ENCODE data around the gene OGA. TPM values are rescaled to one million over a fixed set of nuclear protein-coding genes. Genes with fewer than 3 reads are reported as not detected.
A peak's percentile ranks its signal among the peaks of the same experiment; 100 is the strongest.

The OGA gene
- total RNA-seq, 1 experiment from 2014 or later, result 96.1 TPM

GRCh38 chr10:101816376-101816775, 1.9 kb downstream of the OGA start:
- DNase-seq (ENCODE audit: unreplicated experiment), result no peak
- Mint-ChIP-seq H3K27me3 (ENCODE audit: insufficient read depth, unreplicated experiment) (no peaks in the 10 kb centered on the region), H3K36me3 (ENCODE audit: insufficient read depth, unreplicated experiment) (peaks cover 33% of the 10 kb centered on the region), H3K27ac (ENCODE audit: low read depth, unreplicated experiment) (peak overlapping the region; percentile 41), H3K4me1 (ENCODE audit: insufficient read depth, unreplicated experiment) (peaks cover 20% of the 10 kb centered on the region), H3K9me3 (ENCODE audit: unreplicated experiment) (no peaks in the 10 kb centered on the region), H3K4me3 (ENCODE audit: unreplicated experiment) (peak overlapping the region; percentile 84)
- POLR2A ChIA-PET, result interaction anchor here (0.7 to 4.7 kb wide), 14 partner anchors 9 to 784 kb away, joined by 3 to 56 read pairs (median 4); partner anchors contain the start of genes ARMH3, DPCD, FBXW4 and NPM3
- no peak for TF ChIP-seq CTCF (IDR thresholded peaks at IDR 0.05; ENCODE audit: unreplicated experiment)
- intact Hi-C loops (cut with micrococcal nuclease), result no loop called here
- CTCF ChIA-PET, result interaction anchor here (0.7 to 1.0 kb wide), 3 partner anchors 195 to 661 kb away, joined by 3 to 5 read pairs (median 3); no protein-coding TSS in a partner anchor
- BruUV-seq (replicated peaks), result no TSS peak

- H3K27me3 Mint-ChIP-seq (ENCODE audit: insufficient read depth, unreplicated experiment), result no peaks in the 10 kb centered on the region
- H3K36me3 Mint-ChIP-seq (ENCODE audit: insufficient read depth, unreplicated experiment), result peaks cover 46% of the 10 kb centered on the region
- CTCF ChIA-PET, result interaction anchor here (0.5 to 0.7 kb wide), 2 partner anchors 21 to 34 kb away, joined by 4 read pairs; no protein-coding TSS in a partner anchor
- BruUV-seq (replicated peaks), result no TSS peak
- peak overlapping the region; percentile 84 for H3K4me3 Mint-ChIP-seq (ENCODE audit: unreplicated experiment)
- intact Hi-C loops (cut with micrococcal nuclease), result no loop called here
- peaks cover 20% of the 10 kb centered on the region for H3K4me1 Mint-ChIP-seq (ENCODE audit: insufficient read depth, unreplicated experiment)
- H3K9me3 Mint-ChIP-seq (ENCODE audit: unreplicated experiment), result no peaks in the 10 kb centered on the region
- no peak for TF ChIP-seq CTCF (IDR thresholded peaks at IDR 0.05; ENCODE audit: unreplicated experiment)
- no peak for DNase-seq (ENCODE audit: unreplicated experiment)
- POLR2A ChIA-PET, result interaction anchor here (0.5 to 4.7 kb wide), 5 partner anchors 8 to 120 kb away, joined by 3 to 35 read pairs (median 5); partner anchors contain the start of genes FBXW4 and NPM3
- H3K27ac Mint-ChIP-seq (ENCODE audit: low read depth, unreplicated experiment), result peak overlapping the region; percentile 41
Measured at GRCh38 chr10:101814466-101815071, 3.7 kb downstream of the OGA start.

- DNase-seq (ENCODE audit: unreplicated experiment), result no peak
- intact Hi-C loops (cut with micrococcal nuclease), result no loop called here
- TF ChIP-seq CTCF (IDR thresholded peaks at IDR 0.05; ENCODE audit: unreplicated experiment), result no peak
- no peak overlapping the region for H3K27ac Mint-ChIP-seq (ENCODE audit: low read depth, unreplicated experiment)
- CTCF ChIA-PET, result interaction anchor here (0.5 to 1.9 kb wide), 2 partner anchors 31 to 231 kb away, joined by 7 to 8 read pairs; no protein-coding TSS in a partner anchor
- H3K36me3 Mint-ChIP-seq (ENCODE audit: insufficient read depth, unreplicated experiment), result peaks cover 58% of the 10 kb centered on the region
- POLR2A ChIA-PET, result no interaction called here
- no peaks in the 10 kb centered on the region for H3K27me3 Mint-ChIP-seq (ENCODE audit: insufficient read depth, unreplicated experiment)
- no peaks in the 10 kb centered on the region for H3K9me3 Mint-ChIP-seq (ENCODE audit: unreplicated experiment)
- no peak overlapping the region for H3K4me3 Mint-ChIP-seq (ENCODE audit: unreplicated experiment)
- H3K4me1 Mint-ChIP-seq (ENCODE audit: insufficient read depth, unreplicated experiment), result peaks cover 20% of the 10 kb centered on the region
- BruUV-seq (replicated peaks), result no TSS peak
Measured at GRCh38 chr10:101812606-101813005, 5.6 kb downstream of the OGA start.

- Mint-ChIP-seq H3K4me1 (ENCODE audit: insufficient read depth, unreplicated experiment) (no peaks in the 10 kb centered on the region), H3K9me3 (ENCODE audit: unreplicated experiment) (no peaks in the 10 kb centered on the region), H3K36me3 (ENCODE audit: insufficient read depth, unreplicated experiment) (peaks cover 99% of the 10 kb centered on the region), H3K4me3 (ENCODE audit: unreplicated experiment) (no peak overlapping the region), H3K27me3 (ENCODE audit: insufficient read depth, unreplicated experiment) (no peaks in the 10 kb centered on the region), H3K27ac (ENCODE audit: low read depth, unreplicated experiment) (no peak overlapping the region)
- ChIA-PET POLR2A (interaction anchor here (0.6 to 4.1 kb wide), 3 partner anchors 8 to 23 kb away, joined by 3 to 23 read pairs (median 5); partner anchors contain the start of gene OGA), CTCF (no interaction called here)
- no TSS peak for BruUV-seq (replicated peaks)
- intact Hi-C loops (cut with micrococcal nuclease), result no loop called here
- no peak for DNase-seq (ENCODE audit: unreplicated experiment)
- no peak for TF ChIP-seq CTCF (IDR thresholded peaks at IDR 0.05; ENCODE audit: unreplicated experiment)
Measured at GRCh38 chr10:101807158-101807557, 11.1 kb downstream of the OGA start.

Measured in MCF 10A (cell line).